NCI-H2227 (cell line): ENCODE results near the gene GLE1.
"Not testable (repeated sequence)": the region's sequence is repeated elsewhere in the genome, so short reads cannot be mapped to it uniquely, and the experiment has no call there.

Experiments used
- DNase-seq: peaks from one replicate; lab custom pipeline; 2025; ENCODE audit not compliant: unreplicated experiment; lab: John Stamatoyannopoulos, UW

The GLE1 gene

GRCh38 chr9:128495296-128495695 lies 9.2 kb upstream of the GLE1 start:
- DNase-seq: peak; percentile 7

GRCh38 chr9:128495804-128496417 lies 8.6 kb upstream of the GLE1 start:
- DNase-seq: no peak

GRCh38 chr9:128497824-128498610 lies 6.5 kb upstream of the GLE1 start:
- DNase-seq: no peak

- DNase-seq: no peak
Observed at GRCh38 chr9:128498911-128499310, 5.6 kb upstream of the GLE1 start.

DNA sequence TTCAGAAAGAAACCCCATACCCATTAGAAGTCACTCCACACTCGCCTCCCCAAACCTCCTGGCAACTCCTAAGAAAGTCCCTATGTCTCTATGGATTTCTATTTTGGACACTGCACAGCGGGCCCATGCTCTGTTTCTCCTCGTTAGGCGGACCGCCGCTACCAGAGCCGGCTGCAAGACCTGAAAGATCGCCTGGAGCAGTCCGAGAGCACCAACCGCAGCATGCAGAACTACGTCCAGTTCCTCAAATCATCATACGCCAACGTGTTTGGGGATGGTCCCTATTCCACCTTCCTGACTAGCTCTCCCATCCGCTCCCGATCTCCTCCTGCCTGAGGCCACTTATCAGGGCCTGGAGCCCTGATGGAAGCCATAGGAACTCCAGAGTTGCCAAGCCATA lies 4.6 kb upstream of the GLE1 start:
- no peak for DNase-seq

GRCh38 chr9:128503415-128503825 lies 1.1 kb upstream of the GLE1 start:
- DNase-seq: not testable (repeated sequence)

DNA sequence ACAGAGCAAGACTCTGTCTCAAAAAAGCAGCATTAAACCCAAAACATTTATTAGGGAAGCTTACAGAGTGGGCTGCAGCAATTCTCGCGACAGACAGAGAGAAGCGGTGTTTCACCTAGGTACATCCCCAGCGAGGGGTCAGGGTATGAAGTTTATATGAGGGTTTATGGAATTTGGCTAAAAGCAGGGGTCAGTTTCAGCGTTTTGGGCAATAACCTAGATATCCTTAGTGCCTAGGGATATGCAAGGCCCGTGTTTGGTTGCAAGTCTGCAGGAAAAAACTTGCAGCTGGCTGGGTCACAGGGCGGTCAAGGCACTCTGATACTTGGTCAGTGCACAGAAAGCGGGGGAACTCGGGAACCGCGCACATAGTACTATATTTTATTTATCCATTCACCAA lies 649 bp upstream of the GLE1 start:
- no peak for DNase-seq

DNA sequence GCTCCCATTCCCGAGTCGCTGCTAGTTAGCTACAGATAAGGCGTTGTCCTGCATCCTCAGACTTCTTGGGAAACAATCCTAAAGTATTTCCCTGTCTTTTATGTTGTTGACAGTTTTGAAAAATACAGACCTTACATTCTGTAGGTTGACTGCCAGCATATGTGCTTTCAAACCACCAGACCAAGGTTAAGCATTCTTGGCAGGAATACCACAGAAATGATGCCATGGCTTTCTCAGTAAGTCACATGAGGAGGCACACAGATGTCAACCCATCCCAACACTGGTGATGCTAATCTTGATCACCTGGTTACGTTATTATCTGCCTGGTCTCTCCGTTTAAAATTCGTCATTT lies 871 bp downstream of the GLE1 start:
- DNase-seq: no peak

GRCh38 chr9:128505906-128506305 lies 1.4 kb downstream of the GLE1 start:
- not testable (repeated sequence) for DNase-seq

DNA sequence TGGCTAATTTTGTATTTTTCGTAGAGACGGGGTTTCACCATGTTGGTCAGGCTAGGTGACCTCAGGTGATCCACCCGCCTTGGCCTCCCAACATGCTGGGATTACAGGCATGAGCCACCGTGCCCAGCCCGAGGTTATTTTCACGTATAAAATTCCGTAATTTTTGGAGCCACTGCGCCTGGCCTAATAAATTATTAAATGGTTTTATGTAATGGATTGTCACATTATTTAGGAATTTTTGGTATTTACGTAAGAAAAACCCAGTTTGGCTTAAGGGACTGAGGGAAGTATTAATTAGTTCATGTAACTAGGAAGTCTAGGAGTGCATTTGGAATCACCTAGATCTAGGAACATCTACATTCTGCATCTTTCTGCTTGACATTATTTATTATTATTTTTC lies 8.3 kb downstream of the GLE1 start:
- DNase-seq: no peak

- no peak for DNase-seq
Observed at GRCh38 chr9:128521956-128522355, 17.4 kb downstream of the GLE1 start.

DNA sequence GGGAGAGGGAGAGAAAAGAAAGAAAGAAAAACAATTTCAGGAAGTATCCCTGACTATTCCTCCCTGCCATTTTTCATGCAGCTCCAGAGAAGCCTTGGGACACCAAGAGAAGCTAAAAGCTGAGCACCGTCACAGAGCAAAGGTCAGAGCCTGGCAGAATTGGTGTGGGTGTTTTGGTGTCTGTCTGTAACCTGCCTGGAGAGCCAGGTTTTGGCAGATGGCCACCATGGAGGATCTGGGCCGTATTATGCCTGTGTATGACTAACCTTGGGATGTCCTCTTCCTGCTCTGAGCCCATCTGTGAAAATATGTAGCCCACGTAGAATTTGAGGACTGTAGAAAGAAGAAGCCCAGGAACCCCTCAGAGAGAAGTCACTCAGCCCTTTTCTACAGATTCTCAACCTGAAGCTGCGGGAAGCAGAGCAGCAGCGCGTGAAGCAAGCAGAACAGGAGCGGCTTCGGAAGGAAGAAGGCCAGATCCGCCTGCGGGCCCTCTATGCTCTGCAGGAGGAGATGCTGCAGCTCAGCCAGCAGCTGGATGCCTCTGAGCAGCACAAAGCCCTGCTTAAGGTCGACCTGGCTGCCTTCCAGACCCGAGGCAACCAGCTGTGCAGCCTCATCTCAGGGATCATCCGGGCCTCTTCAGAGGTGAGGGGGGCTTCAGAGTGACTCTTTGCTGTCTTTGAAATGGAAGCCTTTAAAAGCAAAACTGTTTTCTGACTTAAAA lies 18.8 kb downstream of the GLE1 start:
- DNase-seq: peak; percentile 78

GRCh38 chr9:128526720-128527119 lies 22.2 kb downstream of the GLE1 start:
- DNase-seq: no peak

DNA sequence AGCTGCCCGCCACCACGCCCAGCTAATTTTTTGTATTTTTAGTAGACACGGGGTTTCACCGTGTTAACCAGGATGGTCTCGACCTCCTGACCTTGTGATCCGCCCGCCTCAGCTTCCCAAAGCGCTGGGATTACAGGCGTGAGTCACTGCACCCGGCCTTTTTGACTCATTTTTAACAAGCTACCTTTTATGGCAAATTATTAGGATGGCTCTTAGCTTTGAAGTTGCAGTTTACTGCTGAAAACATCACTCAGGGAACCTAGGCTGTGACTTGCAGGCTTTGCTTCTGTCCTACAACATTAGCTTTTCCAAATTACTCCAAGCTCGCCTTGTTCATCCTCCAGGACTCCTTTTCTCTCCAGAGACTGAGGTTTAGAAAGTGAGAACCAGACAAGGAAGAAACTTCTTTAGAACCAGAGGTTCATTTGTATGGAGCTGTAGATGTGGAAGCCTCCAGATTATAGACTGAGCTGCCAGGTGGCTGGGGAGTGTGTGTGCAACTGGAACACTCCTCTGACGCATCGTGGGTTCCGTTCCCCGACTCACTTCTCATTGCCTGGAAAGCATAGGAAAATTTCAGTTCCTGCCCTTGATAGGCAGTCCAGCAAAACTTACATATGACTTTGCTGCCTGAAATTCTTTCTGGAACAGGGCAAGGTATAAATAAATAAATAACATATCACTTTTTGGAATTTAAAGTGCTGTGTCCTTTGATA lies 24.1 kb downstream of the GLE1 start:
- DNase-seq: no peak

- no peak for DNase-seq
Observed at GRCh38 chr9:128529191-128529590, 24.7 kb downstream of the GLE1 start.

GRCh38 chr9:128532581-128532980 lies 28.1 kb downstream of the GLE1 start:
- no peak for DNase-seq

- DNase-seq: no peak
Observed at GRCh38 chr9:128540634-128541360, 36.3 kb downstream of the GLE1 start.

DNA sequence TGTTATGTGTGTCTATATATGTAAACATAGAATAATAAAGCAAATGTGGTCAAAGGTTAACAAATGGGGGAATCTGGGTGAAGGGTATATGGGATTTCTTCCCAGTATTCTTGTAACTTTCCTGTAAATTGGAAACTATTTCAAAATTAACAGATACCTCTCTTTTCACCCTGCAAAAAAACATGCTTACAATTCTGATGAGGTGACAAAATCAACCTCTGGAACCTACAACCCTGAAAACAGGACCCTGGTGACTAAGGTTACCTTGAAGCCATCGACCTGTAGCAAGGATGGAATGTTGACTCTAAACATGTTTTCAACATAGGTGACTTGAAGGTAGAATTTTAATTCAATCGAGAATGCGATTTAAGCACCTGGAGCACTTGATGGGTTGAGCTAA lies 42.0 kb downstream of the GLE1 start:
- no peak for DNase-seq

DNA sequence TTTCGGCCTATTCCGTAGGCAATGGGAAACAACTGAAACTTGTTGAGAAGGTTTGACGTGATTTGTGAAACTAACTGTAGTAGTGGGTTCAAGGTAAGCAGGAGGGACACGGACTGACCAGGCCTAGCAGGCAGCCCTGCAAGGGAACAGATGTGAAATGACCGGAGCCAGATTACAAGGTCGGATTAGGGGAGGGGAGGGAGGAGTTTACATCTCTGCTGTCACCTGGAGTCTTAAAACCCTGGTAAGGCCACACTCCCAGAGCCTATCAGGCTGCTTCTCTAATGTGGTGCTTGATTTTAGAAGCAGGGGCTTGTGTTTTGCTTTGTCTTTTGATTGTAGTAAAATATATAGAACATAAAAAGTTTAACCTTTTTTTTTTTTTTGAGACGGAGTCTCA lies 44.4 kb downstream of the GLE1 start:
- no peak for DNase-seq

- DNase-seq: no peak
Observed at GRCh38 chr9:128550226-128550625, 45.7 kb downstream of the GLE1 start.
